DND-41 (cell line): ENCODE measurements around the gene RAB37.

Experiments used
- EZH2 ChIP-seq: IDR thresholded peaks from 3 replicates; pipeline ENCODE4 v1.6.1; 2012; ENCODE audit warnings: borderline replicate concordance, low read depth, mild to moderate bottlenecking, moderate library complexity, low read length, inconsistent platforms; ENCODE audit not compliant: severe bottlenecking
- TF ChIP-seq, protein P1 (sequence below): IDR thresholded peaks from 2 replicates; pipeline ENCODE4 v1.5.1; 2012; ENCODE audit warnings: borderline replicate concordance, low read length, moderate library complexity, mild to moderate bottlenecking; ENCODE audit not compliant: poor library complexity, severe bottlenecking; ENCODE audit errors: extremely low read depth

DNA sequence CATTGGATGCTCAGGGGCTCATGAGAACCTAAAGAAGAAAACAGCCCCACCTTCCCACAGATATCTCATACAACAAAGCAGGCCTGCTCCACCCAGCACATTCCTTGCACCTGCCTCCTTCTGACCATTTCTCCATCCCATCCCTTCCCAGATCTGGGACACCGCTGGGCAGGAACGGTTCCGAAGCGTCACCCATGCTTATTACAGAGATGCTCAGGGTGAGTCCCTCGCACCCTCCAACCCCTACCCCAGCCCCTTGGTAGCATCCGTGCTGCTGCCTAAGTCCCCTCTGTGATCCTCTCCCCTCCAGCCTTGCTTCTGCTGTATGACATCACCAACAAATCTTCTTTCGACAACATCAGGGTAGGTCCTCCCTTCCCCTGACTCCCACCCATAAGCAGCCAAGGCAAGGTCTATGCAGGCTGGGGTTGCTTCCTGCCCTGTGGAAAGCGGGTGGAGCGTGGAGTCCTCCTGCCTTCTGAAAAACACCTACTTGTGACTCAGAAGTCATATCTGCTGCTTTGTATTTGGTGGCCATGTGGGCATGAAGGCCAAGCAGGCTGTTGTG lies 6.0 kb downstream of the RAB37 start:
- TF ChIP-seq, protein P1, sequence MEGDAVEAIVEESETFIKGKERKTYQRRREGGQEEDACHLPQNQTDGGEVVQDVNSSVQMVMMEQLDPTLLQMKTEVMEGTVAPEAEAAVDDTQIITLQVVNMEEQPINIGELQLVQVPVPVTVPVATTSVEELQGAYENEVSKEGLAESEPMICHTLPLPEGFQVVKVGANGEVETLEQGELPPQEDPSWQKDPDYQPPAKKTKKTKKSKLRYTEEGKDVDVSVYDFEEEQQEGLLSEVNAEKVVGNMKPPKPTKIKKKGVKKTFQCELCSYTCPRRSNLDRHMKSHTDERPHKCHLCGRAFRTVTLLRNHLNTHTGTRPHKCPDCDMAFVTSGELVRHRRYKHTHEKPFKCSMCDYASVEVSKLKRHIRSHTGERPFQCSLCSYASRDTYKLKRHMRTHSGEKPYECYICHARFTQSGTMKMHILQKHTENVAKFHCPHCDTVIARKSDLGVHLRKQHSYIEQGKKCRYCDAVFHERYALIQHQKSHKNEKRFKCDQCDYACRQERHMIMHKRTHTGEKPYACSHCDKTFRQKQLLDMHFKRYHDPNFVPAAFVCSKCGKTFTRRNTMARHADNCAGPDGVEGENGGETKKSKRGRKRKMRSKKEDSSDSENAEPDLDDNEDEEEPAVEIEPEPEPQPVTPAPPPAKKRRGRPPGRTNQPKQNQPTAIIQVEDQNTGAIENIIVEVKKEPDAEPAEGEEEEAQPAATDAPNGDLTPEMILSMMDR, result no peak
- no peak for TF ChIP-seq EZH2
